Measurements from ENCODE around the gene SLC16A7. TPM values are rescaled to one million over a fixed set of nuclear protein-coding genes. Genes with fewer than 3 reads are reported as not detected.

The SLC16A7 gene
- polyA plus RNA-seq, 1 donor from 2014 or later = 2.3 TPM

DNA sequence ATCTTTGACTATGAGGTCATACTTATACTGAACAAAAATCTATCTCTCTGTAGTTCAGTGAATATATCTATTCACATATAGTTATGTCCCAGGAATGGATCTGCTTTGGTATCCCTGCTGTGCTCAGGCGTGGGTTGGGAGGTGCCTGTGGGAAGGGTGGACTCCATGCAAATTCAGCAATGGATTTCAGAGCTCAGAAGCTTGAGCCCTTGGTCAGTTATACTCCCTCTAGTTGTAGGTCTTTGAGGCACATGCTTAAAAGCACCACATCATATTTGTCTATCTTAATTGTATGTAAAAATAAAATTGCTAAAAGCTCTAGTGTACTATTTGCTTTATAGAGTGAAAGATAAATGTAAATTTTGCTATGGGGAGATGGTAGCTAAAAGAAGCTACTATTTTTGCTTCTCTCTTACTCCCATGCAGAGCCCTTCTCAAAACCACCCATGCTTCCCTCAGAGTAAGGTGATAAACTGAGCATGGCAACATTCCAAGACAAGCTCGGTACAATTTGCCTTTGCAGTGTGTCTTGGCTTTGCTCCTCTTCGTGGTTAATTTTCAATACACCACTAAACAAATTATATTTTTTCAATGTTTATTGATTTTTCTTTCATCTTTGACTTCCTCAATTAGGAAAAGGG lies 54.9 kb downstream of the SLC16A7 start:
- Histone ChIP-seq H3K36me3 (ENCODE audit: insufficient read depth, low read length) (no peaks in the 10 kb centered on the region), H3K9me3 (ENCODE audit: low read length) (no peaks in the 10 kb centered on the region), H3K79me2 (replicated peaks; ENCODE audit: insufficient read depth, low read length) (no peaks in the 10 kb centered on the region), H3K4me2 (ENCODE audit: low read length) (no peak overlapping the region), H3F3A (ENCODE audit: insufficient read depth, low read length, poor library complexity, severe bottlenecking) (no peaks in the 10 kb centered on the region), H3K4me3 (ENCODE audit: low read length) (no peak overlapping the region), H3K9me2 (ENCODE audit: insufficient read depth, low read length) (no peaks in the 10 kb centered on the region), H3K9ac (ENCODE audit: low read length) (no peak overlapping the region), H3K27me3 (ENCODE audit: insufficient read depth, low read depth, low read length) (no peaks in the 10 kb centered on the region), H4K20me1 (ENCODE audit: insufficient read depth) (no peaks in the 10 kb centered on the region), H3K27ac (ENCODE audit: low read length) (no peak overlapping the region), H2AFZ (ENCODE audit: low read depth, low read length) (no peak overlapping the region)
- TF ChIP-seq EP300 (conservative IDR thresholded peaks at IDR 0.05; ENCODE audit: poor library complexity, severe bottlenecking) (no peak), EZH2 (IDR thresholded peaks at IDR 0.05; ENCODE audit: borderline replicate concordance, insufficient read depth, low read length, poor library complexity, severe bottlenecking) (no peak), SMC3 (conservative IDR thresholded peaks at IDR 0.05; ENCODE audit: poor library complexity) (no peak), POLR2AphosphoS5 (IDR thresholded peaks at IDR 0.05) (no peak), MXI1 (conservative IDR thresholded peaks at IDR 0.05; ENCODE audit: poor library complexity, severe bottlenecking) (no peak), RAD21 (conservative IDR thresholded peaks at IDR 0.05) (no peak), TAF1 (IDR thresholded peaks at IDR 0.05; ENCODE audit: low read depth) (no peak)
- TF ChIP-seq, protein P1, sequence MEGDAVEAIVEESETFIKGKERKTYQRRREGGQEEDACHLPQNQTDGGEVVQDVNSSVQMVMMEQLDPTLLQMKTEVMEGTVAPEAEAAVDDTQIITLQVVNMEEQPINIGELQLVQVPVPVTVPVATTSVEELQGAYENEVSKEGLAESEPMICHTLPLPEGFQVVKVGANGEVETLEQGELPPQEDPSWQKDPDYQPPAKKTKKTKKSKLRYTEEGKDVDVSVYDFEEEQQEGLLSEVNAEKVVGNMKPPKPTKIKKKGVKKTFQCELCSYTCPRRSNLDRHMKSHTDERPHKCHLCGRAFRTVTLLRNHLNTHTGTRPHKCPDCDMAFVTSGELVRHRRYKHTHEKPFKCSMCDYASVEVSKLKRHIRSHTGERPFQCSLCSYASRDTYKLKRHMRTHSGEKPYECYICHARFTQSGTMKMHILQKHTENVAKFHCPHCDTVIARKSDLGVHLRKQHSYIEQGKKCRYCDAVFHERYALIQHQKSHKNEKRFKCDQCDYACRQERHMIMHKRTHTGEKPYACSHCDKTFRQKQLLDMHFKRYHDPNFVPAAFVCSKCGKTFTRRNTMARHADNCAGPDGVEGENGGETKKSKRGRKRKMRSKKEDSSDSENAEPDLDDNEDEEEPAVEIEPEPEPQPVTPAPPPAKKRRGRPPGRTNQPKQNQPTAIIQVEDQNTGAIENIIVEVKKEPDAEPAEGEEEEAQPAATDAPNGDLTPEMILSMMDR (IDR thresholded peaks at IDR 0.05; ENCODE audit: poor library complexity, severe bottlenecking) = no peak
- TF ChIP-seq, protein P2, sequence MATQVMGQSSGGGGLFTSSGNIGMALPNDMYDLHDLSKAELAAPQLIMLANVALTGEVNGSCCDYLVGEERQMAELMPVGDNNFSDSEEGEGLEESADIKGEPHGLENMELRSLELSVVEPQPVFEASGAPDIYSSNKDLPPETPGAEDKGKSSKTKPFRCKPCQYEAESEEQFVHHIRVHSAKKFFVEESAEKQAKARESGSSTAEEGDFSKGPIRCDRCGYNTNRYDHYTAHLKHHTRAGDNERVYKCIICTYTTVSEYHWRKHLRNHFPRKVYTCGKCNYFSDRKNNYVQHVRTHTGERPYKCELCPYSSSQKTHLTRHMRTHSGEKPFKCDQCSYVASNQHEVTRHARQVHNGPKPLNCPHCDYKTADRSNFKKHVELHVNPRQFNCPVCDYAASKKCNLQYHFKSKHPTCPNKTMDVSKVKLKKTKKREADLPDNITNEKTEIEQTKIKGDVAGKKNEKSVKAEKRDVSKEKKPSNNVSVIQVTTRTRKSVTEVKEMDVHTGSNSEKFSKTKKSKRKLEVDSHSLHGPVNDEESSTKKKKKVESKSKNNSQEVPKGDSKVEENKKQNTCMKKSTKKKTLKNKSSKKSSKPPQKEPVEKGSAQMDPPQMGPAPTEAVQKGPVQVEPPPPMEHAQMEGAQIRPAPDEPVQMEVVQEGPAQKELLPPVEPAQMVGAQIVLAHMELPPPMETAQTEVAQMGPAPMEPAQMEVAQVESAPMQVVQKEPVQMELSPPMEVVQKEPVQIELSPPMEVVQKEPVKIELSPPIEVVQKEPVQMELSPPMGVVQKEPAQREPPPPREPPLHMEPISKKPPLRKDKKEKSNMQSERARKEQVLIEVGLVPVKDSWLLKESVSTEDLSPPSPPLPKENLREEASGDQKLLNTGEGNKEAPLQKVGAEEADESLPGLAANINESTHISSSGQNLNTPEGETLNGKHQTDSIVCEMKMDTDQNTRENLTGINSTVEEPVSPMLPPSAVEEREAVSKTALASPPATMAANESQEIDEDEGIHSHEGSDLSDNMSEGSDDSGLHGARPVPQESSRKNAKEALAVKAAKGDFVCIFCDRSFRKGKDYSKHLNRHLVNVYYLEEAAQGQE (IDR thresholded peaks at IDR 0.05; ENCODE audit: borderline replicate concordance) = no peak

DNA sequence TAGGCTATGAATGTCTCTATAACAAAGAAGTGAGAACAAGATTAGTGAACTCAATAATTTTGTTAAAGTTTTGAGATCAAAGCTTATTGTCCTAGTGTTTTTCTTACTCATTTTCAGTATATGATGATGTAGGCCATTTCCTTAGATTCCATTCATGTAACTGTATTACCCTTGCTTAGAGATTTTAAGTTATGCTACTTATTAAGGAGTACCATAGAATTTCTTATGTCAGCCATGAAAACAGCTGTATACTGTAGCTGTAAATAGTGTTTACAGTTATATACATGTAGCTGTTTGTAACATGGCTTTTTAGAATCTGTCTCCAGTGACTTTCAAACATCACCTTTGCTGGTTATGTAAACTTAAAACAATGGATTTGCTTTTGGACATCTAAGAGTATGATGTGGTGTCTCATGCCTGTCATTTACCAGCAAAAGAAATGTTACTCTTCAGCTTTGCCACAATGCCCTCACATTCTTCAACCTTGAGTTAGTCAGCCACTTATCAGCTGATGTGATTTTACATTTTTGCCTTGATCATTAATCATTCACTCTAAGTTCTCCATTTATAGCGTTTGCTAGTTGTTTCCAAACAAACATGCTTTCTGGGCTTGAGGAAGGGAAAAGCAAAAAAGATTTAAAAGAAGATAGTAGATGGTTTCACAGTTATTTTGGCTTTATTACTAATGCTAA lies 55.5 kb downstream of the SLC16A7 start:
- Histone ChIP-seq H3K9ac (ENCODE audit: low read length) (no peak overlapping the region), H3K9me3 (ENCODE audit: low read length) (no peaks in the 10 kb centered on the region), H3F3A (ENCODE audit: insufficient read depth, low read length, poor library complexity, severe bottlenecking) (no peaks in the 10 kb centered on the region), H3K36me3 (ENCODE audit: insufficient read depth, low read length) (no peaks in the 10 kb centered on the region), H3K27me3 (ENCODE audit: insufficient read depth, low read depth, low read length) (no peaks in the 10 kb centered on the region), H4K20me1 (ENCODE audit: insufficient read depth) (no peaks in the 10 kb centered on the region), H3K9me2 (ENCODE audit: insufficient read depth, low read length) (no peaks in the 10 kb centered on the region), H3K79me2 (replicated peaks; ENCODE audit: insufficient read depth, low read length) (no peaks in the 10 kb centered on the region), H3K4me2 (ENCODE audit: low read length) (no peak overlapping the region), H3K27ac (ENCODE audit: low read length) (no peak overlapping the region), H2AFZ (ENCODE audit: low read depth, low read length) (no peak overlapping the region), H3K4me3 (ENCODE audit: low read length) (no peak overlapping the region)
- TF ChIP-seq EZH2 (IDR thresholded peaks at IDR 0.05; ENCODE audit: borderline replicate concordance, insufficient read depth, low read length, poor library complexity, severe bottlenecking) (no peak), SMC3 (conservative IDR thresholded peaks at IDR 0.05; ENCODE audit: poor library complexity) (no peak), RAD21 (conservative IDR thresholded peaks at IDR 0.05) (no peak), EP300 (conservative IDR thresholded peaks at IDR 0.05; ENCODE audit: poor library complexity, severe bottlenecking) (no peak), TAF1 (IDR thresholded peaks at IDR 0.05; ENCODE audit: low read depth) (no peak)
- TF ChIP-seq, protein P1 (IDR thresholded peaks at IDR 0.05; ENCODE audit: poor library complexity, severe bottlenecking) = no peak
- TF ChIP-seq, protein P2 (IDR thresholded peaks at IDR 0.05; ENCODE audit: borderline replicate concordance) = no peak
